ENCODE data around the gene MAP2K5. TPM values are rescaled to one million over a fixed set of nuclear protein-coding genes. Genes with fewer than 3 reads are reported as not detected.

The MAP2K5 gene
- total and polyA plus RNA-seq, 7 donors, result 11.3 to 19.4 (median 14.3) TPM

DNA sequence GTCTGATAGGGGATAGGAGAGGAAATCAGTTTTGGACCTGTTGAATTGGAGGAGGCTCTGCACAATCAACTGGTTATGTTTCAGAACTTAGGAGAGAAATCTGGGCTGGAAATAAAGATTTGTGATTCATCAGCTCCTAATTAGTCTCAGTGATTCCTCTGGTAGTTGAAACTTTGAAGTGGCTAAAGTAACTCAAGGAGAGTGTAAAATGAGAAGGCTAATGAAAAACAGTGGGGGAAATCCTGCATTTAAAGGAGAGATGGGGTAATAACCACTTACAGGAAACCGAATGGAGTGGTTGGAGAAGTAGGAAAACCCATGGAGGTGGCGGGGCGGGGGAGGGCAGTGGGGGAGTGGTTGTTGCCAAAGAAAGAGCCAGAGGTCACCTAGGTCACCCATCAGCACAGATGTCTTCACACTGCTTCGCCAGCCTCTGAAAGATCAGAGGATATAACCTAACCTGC lies 32.6 kb downstream of the MAP2K5 start:
- no peaks in the 10 kb centered on the region for H3K36me3 ChIP-seq
- DNase-seq, result no peak
- intact Hi-C loops (cut with DNase I), result no loop called here
- no peaks in the 10 kb centered on the region for H3K27me3 ChIP-seq
- TF ChIP-seq POLR2AphosphoS5 (IDR thresholded peaks at IDR 0.05) (no peak), EP300 (IDR thresholded peaks at IDR 0.05) (no peak), POLR2A (IDR thresholded peaks at IDR 0.05) (no peak)
- TF ChIP-seq, protein P1, sequence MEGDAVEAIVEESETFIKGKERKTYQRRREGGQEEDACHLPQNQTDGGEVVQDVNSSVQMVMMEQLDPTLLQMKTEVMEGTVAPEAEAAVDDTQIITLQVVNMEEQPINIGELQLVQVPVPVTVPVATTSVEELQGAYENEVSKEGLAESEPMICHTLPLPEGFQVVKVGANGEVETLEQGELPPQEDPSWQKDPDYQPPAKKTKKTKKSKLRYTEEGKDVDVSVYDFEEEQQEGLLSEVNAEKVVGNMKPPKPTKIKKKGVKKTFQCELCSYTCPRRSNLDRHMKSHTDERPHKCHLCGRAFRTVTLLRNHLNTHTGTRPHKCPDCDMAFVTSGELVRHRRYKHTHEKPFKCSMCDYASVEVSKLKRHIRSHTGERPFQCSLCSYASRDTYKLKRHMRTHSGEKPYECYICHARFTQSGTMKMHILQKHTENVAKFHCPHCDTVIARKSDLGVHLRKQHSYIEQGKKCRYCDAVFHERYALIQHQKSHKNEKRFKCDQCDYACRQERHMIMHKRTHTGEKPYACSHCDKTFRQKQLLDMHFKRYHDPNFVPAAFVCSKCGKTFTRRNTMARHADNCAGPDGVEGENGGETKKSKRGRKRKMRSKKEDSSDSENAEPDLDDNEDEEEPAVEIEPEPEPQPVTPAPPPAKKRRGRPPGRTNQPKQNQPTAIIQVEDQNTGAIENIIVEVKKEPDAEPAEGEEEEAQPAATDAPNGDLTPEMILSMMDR (IDR thresholded peaks at IDR 0.05), result no peak
- no peaks in the 10 kb centered on the region for H3K9me3 ChIP-seq
- no peaks in the 10 kb centered on the region for H3K4me1 ChIP-seq
- WGBS, 2 donors, result 84 to 89% methylated on average over 4 of the region's 4 CpGs
- no peak overlapping the region for H3K27ac ChIP-seq
- H3K4me3 ChIP-seq, result no peak overlapping the region

DNA sequence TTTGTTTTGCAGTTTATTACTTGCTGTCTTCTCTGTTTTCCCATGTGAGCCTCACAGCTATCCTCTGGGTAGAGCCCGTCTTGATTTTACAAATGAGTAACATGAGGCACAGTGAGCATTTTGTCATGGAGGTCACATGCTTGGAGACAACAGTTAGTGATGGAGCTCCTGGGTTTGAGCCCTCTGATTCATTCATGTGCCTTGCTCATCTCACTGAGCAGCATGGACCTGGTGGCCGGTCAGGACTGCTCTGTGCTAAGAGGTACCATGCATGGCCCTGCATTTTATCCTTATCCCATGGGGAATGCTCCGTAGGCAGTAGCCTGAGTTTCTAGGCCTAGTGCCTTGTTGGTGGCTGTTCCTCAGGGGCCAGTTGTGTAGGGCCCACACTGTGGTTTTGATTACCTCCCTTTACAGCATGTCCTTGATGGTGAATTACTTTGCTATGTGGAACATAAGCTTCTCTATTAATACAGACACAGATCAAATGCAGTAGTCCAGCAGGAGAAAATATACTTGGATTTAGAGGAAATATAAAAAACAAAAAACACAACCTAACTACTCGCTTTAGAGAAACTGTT lies 35.6 kb downstream of the MAP2K5 start:
- Histone ChIP-seq H3K9me3 (no peaks in the 10 kb centered on the region), H3K36me3 (no peaks in the 10 kb centered on the region), H3K4me1 (no peaks in the 10 kb centered on the region), H3K4me3 (no peak overlapping the region), H3K27ac (no peak overlapping the region), H3K27me3 (no peaks in the 10 kb centered on the region)
- DNase-seq, result no peak
- TF ChIP-seq POLR2AphosphoS5 (IDR thresholded peaks at IDR 0.05), result no peak
- TF ChIP-seq POLR2A (IDR thresholded peaks at IDR 0.05), result no peak
- no peak for TF ChIP-seq EP300 (IDR thresholded peaks at IDR 0.05)
- TF ChIP-seq, protein P1 (IDR thresholded peaks at IDR 0.05), result no peak
- intact Hi-C loops (cut with DNase I), result no loop called here
- WGBS, 2 donors, result 93 to 96% methylated on average over 4 of the region's 4 CpGs

DNA sequence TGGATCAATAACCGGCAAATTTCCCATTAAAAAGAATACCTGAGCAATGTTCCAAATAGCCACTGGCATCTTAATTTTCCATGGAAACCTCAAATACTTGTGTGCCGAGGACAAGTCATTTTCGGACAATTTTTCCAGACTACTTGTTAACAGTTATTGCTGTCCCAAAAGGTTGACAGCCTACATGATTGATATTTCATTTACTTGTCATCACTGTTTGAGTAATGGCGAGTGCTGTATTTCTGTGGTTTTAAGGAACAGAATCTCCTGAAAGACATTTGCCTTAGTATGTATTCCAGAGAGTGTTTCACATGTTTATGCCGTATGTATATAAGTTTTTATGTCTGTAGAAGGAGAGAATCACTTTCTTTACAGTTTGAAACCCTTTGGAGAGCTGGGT lies 36.7 kb downstream of the MAP2K5 start:
- intact Hi-C loops (cut with DNase I), result no loop called here
- Histone ChIP-seq H3K27me3 (no peaks in the 10 kb centered on the region), H3K27ac (no peak overlapping the region), H3K4me3 (no peak overlapping the region), H3K4me1 (no peaks in the 10 kb centered on the region), H3K9me3 (no peaks in the 10 kb centered on the region), H3K36me3 (no peaks in the 10 kb centered on the region)
- no peak for DNase-seq
- 95 to 97% methylated on average over 5 of the region's 5 CpGs for WGBS, 2 donors
- no peak for TF ChIP-seq EP300 (IDR thresholded peaks at IDR 0.05)
- TF ChIP-seq POLR2AphosphoS5 (IDR thresholded peaks at IDR 0.05), result no peak
- TF ChIP-seq, protein P1 (IDR thresholded peaks at IDR 0.05), result no peak
- TF ChIP-seq POLR2A (IDR thresholded peaks at IDR 0.05), result no peak

DNA sequence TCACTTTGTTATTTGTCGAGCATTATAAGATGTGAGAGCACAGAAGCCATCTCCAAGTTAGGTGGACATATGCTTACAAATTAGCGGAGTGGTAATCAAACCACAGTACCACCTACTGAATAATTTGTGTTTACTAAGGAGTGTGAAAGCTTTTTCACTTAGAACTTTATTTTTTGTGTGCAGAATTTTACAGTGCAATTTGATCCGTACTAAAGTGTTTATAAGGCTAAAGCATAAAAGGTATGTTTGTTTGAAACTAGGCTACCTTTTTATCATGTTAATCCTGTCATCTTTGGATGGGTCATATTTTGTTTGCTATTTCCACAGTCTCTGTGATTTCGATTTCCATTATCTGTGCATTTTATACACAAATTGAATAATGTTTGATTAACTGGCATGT lies 37.5 kb downstream of the MAP2K5 start:
- no peaks in the 10 kb centered on the region for H3K36me3 ChIP-seq
- H3K27ac ChIP-seq, result no peak overlapping the region
- H3K4me3 ChIP-seq, result no peak overlapping the region
- intact Hi-C loops (cut with DNase I), result no loop called here
- TF ChIP-seq POLR2AphosphoS5 (IDR thresholded peaks at IDR 0.05), result no peak
- TF ChIP-seq, protein P1 (IDR thresholded peaks at IDR 0.05), result no peak
- no peak for TF ChIP-seq POLR2A (IDR thresholded peaks at IDR 0.05)
- no peak for TF ChIP-seq EP300 (IDR thresholded peaks at IDR 0.05)
- no peaks in the 10 kb centered on the region for H3K4me1 ChIP-seq
- no peaks in the 10 kb centered on the region for H3K9me3 ChIP-seq
- DNase-seq, result no peak
- H3K27me3 ChIP-seq, result no peaks in the 10 kb centered on the region
- WGBS, 2 donors, result 81 to 92% methylated on average over 4 of the region's 4 CpGs

DNA sequence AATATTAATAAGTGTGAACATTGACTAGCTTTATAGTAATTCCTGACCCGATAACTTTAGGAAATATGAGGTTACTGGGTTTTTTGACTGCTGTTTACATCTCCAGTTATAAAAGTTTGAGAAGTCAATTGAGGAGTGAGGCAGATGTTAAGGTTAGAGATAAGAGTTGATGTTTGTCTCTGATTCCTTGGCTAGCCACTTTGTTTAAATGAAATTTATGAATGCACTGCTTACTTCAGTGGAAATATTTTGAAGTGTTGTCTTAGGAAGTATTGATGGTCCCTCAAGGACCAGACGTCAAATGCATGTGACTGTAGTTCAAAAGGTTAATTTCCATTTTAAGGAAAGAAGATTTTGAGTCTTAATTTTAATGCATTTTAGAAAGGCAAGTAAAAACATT lies 41.7 kb downstream of the MAP2K5 start:
- H3K27me3 ChIP-seq, result no peaks in the 10 kb centered on the region
- no peak for DNase-seq
- TF ChIP-seq POLR2AphosphoS5 (IDR thresholded peaks at IDR 0.05) (no peak), EP300 (IDR thresholded peaks at IDR 0.05) (no peak), POLR2A (IDR thresholded peaks at IDR 0.05) (no peak)
- TF ChIP-seq, protein P1 (IDR thresholded peaks at IDR 0.05), result no peak
- peaks cover 0 to 26% (median 5%) of the 10 kb centered on the region in 4 donors for H3K36me3 ChIP-seq
- intact Hi-C loops (cut with DNase I), result no loop called here
- H3K4me1 ChIP-seq, result no peaks in the 10 kb centered on the region
- no peak overlapping the region for H3K27ac ChIP-seq
- H3K4me3 ChIP-seq, result no peak overlapping the region
- 61 to 81% methylated on average over 2 of the region's 2 CpGs for WGBS, 2 donors
- H3K9me3 ChIP-seq, result no peaks in the 10 kb centered on the region
